Panc1 (cell line): ENCODE data around the gene TFAP2A. TPM values are rescaled to one million over a fixed set of nuclear protein-coding genes. Genes with fewer than 3 reads are reported as not detected.

Experiments
- ATAC-seq: fragments of 200-7000 bp; cut with Tn5 transposase; 2 replicates; pipeline ENCODE4 v1.9.1; 2020; ENCODE audit warnings: mild to moderate bottlenecking, moderate library complexity
- BruUV-seq: library from RNA; stranded (reverse); fragments of 400-500 nt; replicated peaks from 2 replicates; lab custom pipeline; 2021; lab: Mats Ljungman, UMichigan
- CTCF ChIA-PET: fragments of 300-600 bp; sonication (Branson Sonifier 250); formaldehyde crosslinking; loops from one replicate; lab custom pipeline; 2022; ENCODE audit warnings: antibody characterized with exemption; lab: Charles Lee
- POLR2A ChIA-PET: fragments of 300-600 bp; sonication (Branson Sonifier 250); formaldehyde crosslinking; loops from one replicate; lab custom pipeline; 2022; ENCODE audit warnings: antibody characterized with exemption; lab: Charles Lee
- DNase-seq: peaks from one replicate; pipeline ENCODE4 v3.0.0-alpha.2; 2010; ENCODE audit warnings: low read depth, low spot score
- H3K27ac ChIP-seq: 2 replicates; pipeline ENCODE4 v1.5.1; 2011; ENCODE audit warnings: mild to moderate bottlenecking, low read length, inconsistent platforms
- H3K27me3 ChIP-seq: fragments of 200-500 bp; sonication (Bioruptor generic); 2 replicates; pipeline ENCODE4 v1.6.0; 2014; ENCODE audit warnings: low read length, inconsistent platforms; ENCODE audit not compliant: control insufficient read depth, insufficient read depth
- H3K36me3 ChIP-seq: fragments of 200-500 bp; sonication (Bioruptor generic); 2 replicates; pipeline ENCODE4 v1.5.1; 2014; ENCODE audit warnings: inconsistent platforms, mild to moderate bottlenecking, low read length, moderate library complexity; ENCODE audit not compliant: control insufficient read depth, insufficient read depth
- H3K4me1 ChIP-seq: 2 replicates; pipeline ENCODE4 v1.5.1; 2011; ENCODE audit warnings: inconsistent platforms, mild to moderate bottlenecking, low read length, moderate library complexity; ENCODE audit not compliant: control insufficient read depth, insufficient read depth
- H3K4me3 ChIP-seq, 2 experiments: 2 replicates each; pipeline ENCODE4 v1.5.1; 2011 to 2012; ENCODE audit warnings: low read depth in 2 of 2, low read length in 2 of 2, mild to moderate bottlenecking in 2 of 2, inconsistent platforms in 1 of 2, moderate library complexity in 1 of 2
- H3K9me3 ChIP-seq: fragments of 200-500 bp; sonication (Bioruptor generic); 2 replicates; pipeline ENCODE4 v1.5.1; 2014; ENCODE audit warnings: low read depth, mild to moderate bottlenecking, inconsistent platforms, low read length, moderate library complexity; ENCODE audit not compliant: control insufficient read depth, insufficient read depth
- POLR2AphosphoS5 ChIP-seq: IDR thresholded peaks from 2 replicates; pipeline ENCODE4 v1.6.1; 2012; ENCODE audit warnings: mild to moderate bottlenecking, low read depth, low read length, moderate library complexity
- SIN3A ChIP-seq: IDR thresholded peaks from 2 replicates; pipeline ENCODE4 v1.6.1; 2012; ENCODE audit warnings: low read depth, mild to moderate bottlenecking, low read length, moderate library complexity, borderline replicate concordance; ENCODE audit not compliant: insufficient read depth
- TCF7L2 ChIP-seq: IDR thresholded peaks from 2 replicates; pipeline ENCODE4 v1.6.1; 2011; ENCODE audit warnings: mild to moderate bottlenecking, low read depth, low read length, inconsistent platforms
- in situ Hi-C: cut with HindIII; loops from 2 replicates; pipeline ENCODE4 v1.10.0; 2016; ENCODE audit warnings: low sequenced_read_pairs, low pct_unique_long_range_greater_than_20kb
- intact Hi-C: fragments of 100-400 bp; cut with micrococcal nuclease; formaldehyde crosslinking; loops from one replicate; pipeline ENCODE4 v1.10.0; 2022; ENCODE audit not compliant: unreplicated experiment
- total RNA-seq: library from RNA; stranded (reverse); gene quantifications from one replicate; pipeline ENCODE4 v1.2.1, GENCODE V29; 2021; ENCODE audit not compliant: unreplicated experiment
- TF ChIP-seq, protein P1 (sequence below), 2 experiments: IDR thresholded peaks; 2 replicates each; pipeline ENCODE4 v1.6.1; 2011 to 2012; ENCODE audit warnings: low read depth in 2 of 2, control low read depth in 1 of 2, low read length in 1 of 2, mild to moderate bottlenecking in 1 of 2, moderate library complexity in 1 of 2; ENCODE audit not compliant: insufficient read depth in 1 of 2
- TF ChIP-seq, protein P2 (sequence below): fragments of 450-650 bp; IDR thresholded peaks from 2 replicates; pipeline ENCODE4 v1.5.1; 2017; ENCODE audit warnings: mild to moderate bottlenecking

The TFAP2A gene
- total RNA-seq, 1 experiment from 2014 or later = 83.9 TPM

DNA sequence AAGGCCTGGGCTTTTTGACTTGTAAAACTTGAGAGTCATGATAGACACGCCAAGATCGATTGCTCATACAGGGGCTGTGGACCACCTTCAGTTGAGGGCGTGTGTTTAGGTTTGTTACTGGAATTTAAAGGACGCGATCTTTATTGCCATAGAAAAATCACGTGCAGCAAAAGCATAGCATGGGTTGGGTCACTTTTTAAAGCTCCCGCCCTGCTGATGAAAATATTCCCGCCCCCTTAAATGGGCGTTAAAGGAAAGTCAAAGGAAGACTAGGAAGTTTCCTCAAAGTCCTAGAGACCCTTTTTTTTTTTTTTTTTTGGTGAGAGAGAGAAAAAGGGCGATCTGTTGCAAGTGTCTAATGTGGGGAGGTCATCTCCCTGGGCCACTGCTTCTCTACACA, 23.1 kb downstream of the TFAP2A start:
- H3K9me3 ChIP-seq = no peaks in the 10 kb centered on the region
- DNase-seq = no peak
- no peaks in the 10 kb centered on the region for H3K27me3 ChIP-seq
- no peak overlapping the region for H3K4me3 ChIP-seq
- H3K4me1 ChIP-seq = peaks cover 41% of the 10 kb centered on the region
- in situ Hi-C loops (no loop called here), intact Hi-C loops (no loop called here)
- H3K27ac ChIP-seq = no peak overlapping the region
- TF ChIP-seq POLR2AphosphoS5 (no peak), TCF7L2 (no peak), SIN3A (no peak)
- TF ChIP-seq, protein P1, sequence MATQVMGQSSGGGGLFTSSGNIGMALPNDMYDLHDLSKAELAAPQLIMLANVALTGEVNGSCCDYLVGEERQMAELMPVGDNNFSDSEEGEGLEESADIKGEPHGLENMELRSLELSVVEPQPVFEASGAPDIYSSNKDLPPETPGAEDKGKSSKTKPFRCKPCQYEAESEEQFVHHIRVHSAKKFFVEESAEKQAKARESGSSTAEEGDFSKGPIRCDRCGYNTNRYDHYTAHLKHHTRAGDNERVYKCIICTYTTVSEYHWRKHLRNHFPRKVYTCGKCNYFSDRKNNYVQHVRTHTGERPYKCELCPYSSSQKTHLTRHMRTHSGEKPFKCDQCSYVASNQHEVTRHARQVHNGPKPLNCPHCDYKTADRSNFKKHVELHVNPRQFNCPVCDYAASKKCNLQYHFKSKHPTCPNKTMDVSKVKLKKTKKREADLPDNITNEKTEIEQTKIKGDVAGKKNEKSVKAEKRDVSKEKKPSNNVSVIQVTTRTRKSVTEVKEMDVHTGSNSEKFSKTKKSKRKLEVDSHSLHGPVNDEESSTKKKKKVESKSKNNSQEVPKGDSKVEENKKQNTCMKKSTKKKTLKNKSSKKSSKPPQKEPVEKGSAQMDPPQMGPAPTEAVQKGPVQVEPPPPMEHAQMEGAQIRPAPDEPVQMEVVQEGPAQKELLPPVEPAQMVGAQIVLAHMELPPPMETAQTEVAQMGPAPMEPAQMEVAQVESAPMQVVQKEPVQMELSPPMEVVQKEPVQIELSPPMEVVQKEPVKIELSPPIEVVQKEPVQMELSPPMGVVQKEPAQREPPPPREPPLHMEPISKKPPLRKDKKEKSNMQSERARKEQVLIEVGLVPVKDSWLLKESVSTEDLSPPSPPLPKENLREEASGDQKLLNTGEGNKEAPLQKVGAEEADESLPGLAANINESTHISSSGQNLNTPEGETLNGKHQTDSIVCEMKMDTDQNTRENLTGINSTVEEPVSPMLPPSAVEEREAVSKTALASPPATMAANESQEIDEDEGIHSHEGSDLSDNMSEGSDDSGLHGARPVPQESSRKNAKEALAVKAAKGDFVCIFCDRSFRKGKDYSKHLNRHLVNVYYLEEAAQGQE (IDR thresholded peaks at IDR 0.05; ENCODE audit: insufficient read depth in 1 of 2, low read depth in 2 of 2, low read length in 1 of 2) = no peak
- H3K36me3 ChIP-seq = 0 out of 2 replicates have a peak, but pooled peaks cover under 1% of the 10 kb centered on the region
- no peak for ATAC-seq
- ChIA-PET CTCF (no interaction called here), POLR2A (interaction anchor here (0.5 kb wide), 1 partner anchor 134 kb away, joined by 4 read pairs; no protein-coding TSS in a partner anchor)
- no TSS peak for BruUV-seq

DNA sequence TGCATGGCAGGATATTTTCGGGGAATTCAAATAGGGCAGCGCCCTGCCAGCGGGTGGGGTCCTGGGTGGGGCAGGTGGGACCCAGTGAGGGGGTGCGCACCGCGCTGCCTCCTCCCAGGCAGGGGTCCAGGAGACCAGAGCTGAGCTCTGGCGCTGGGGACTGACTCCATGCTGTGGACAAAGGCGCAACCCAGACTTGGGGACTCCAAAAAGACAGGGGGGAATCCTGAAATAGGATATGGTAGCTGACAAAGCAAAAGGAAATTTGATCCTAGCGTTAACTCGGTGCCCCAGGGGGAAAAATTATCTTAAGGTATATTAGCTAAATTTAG, 23.6 kb downstream of the TFAP2A start:
- Histone ChIP-seq H3K27me3 (no peaks in the 10 kb centered on the region), H3K9me3 (no peaks in the 10 kb centered on the region), H3K4me1 (peaks cover 42% of the 10 kb centered on the region), H3K4me3 (no peak overlapping the region), H3K36me3 (no peaks in the 10 kb centered on the region), H3K27ac (no peak overlapping the region)
- BruUV-seq = no TSS peak
- intact Hi-C loops (no loop called here), in situ Hi-C loops (no loop called here)
- ATAC-seq = no peak
- ChIA-PET POLR2A (interaction anchor here (0.5 kb wide), 1 partner anchor 133 kb away, joined by 4 read pairs; no protein-coding TSS in a partner anchor), CTCF (no interaction called here)
- DNase-seq = no peak
- TF ChIP-seq SIN3A (no peak), TCF7L2 (no peak), POLR2AphosphoS5 (no peak)
- TF ChIP-seq, protein P1 (IDR thresholded peaks at IDR 0.05; ENCODE audit: insufficient read depth in 1 of 2, low read depth in 2 of 2, low read length in 1 of 2) = no peak
- TF ChIP-seq, protein P2, sequence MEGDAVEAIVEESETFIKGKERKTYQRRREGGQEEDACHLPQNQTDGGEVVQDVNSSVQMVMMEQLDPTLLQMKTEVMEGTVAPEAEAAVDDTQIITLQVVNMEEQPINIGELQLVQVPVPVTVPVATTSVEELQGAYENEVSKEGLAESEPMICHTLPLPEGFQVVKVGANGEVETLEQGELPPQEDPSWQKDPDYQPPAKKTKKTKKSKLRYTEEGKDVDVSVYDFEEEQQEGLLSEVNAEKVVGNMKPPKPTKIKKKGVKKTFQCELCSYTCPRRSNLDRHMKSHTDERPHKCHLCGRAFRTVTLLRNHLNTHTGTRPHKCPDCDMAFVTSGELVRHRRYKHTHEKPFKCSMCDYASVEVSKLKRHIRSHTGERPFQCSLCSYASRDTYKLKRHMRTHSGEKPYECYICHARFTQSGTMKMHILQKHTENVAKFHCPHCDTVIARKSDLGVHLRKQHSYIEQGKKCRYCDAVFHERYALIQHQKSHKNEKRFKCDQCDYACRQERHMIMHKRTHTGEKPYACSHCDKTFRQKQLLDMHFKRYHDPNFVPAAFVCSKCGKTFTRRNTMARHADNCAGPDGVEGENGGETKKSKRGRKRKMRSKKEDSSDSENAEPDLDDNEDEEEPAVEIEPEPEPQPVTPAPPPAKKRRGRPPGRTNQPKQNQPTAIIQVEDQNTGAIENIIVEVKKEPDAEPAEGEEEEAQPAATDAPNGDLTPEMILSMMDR = no peak
